DMS 273 (cell line): ENCODE data around the gene BGLAP.

Experiments
- DNase-seq: peaks from one replicate; lab custom pipeline; 2025; ENCODE audit not compliant: unreplicated experiment; lab: John Stamatoyannopoulos, UW

The BGLAP gene

DNA sequence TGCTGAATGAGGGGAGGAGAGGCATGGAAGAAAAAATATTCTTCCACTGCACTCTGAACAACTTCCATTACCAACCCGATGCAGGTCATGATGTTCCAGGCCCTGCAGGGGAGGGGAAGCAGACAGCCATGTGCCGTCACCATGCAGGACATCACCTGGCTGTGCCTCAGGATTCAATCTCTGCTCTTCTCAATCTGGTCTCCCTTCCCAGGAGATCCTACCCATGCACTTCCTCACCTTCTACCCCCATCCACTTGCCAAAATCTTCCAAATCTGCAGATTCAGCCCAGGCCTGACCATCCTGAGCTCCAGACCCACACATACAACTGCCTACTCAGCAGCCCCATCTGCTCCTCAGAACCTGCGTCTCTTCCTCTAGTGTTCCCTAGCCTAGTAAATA, 11.7 kb downstream of the BGLAP start:
- no peak for DNase-seq

DNA sequence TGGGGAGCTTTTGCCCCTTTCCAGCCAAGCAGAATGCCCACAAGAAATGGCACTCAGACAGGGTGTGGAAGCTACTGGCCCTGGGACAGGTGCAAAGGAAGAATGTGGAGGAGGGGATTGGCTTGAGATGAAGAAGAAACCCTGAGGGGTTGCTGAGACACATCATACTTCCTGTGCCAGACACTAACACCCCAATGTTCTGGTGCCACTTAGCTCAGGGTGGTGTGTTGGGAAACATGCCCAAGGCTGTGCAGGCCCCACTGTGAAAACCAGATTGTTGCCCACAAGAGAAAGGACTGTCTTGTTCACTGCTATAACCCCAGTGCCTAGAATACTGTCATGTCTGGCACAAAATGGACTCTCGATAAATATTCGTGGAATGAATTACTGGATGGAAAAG, 15.7 kb downstream of the BGLAP start:
- DNase-seq = no peak

DNA sequence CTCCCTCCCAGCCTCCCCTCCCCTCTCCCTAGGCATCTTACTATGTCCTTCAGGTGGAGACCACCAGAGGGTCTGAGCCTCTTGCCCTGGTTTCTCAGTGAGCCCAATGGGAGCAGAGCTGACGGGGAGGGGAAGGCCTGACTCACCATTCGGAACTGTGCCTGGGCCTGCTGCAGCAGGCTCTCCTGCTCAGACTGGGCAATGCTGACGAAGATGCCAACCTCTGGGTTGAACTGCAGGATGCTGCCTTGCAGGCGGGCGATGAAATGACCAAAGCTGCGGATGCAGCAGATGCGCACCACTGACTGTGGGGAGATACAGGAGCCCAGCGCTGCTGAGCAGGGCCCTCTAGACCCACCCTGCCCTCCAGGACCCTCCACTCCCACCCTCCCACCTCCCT, 16.9 kb downstream of the BGLAP start:
- DNase-seq = no peak

DNA sequence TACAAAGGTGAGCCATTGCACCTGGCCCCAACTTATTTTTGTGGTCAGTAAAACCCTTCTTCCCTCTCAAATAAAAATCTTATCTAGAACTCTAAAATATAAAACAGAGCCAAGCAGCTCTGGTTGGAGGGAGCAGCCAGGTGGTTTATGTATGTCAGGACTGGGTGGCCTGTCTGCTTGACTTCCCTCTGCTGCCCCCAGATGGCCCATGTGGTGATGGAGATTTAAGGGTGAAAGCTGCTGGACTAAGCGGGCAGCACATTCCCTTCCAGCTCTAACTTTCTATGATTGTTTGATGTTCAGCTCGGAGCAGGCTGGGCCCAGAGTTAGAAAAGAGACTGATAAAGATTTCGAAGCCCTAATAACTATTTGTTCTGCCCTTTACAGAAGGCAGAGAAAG, 17.8 kb downstream of the BGLAP start:
- DNase-seq = peak; percentile 34

DNA sequence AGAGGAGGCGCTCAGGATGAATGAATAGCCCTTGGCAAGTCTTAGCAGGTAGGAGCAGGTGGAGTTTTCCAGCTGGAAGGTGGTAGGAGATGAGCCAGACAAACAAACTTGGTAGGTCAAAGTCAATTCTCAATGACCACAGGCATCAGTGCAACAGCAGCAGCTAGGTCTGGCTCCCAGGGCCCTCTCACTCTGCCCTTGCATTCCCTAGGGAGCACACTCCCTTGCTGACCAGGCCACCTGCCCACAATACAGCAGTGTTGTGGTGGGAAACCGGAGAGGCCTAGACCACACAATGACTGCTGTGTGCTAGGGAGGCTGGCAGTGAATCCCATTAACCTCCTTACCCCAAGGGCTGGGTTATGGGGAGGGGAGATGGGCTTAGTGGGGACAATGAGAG, 18.9 kb downstream of the BGLAP start:
- DNase-seq = no peak

DNA sequence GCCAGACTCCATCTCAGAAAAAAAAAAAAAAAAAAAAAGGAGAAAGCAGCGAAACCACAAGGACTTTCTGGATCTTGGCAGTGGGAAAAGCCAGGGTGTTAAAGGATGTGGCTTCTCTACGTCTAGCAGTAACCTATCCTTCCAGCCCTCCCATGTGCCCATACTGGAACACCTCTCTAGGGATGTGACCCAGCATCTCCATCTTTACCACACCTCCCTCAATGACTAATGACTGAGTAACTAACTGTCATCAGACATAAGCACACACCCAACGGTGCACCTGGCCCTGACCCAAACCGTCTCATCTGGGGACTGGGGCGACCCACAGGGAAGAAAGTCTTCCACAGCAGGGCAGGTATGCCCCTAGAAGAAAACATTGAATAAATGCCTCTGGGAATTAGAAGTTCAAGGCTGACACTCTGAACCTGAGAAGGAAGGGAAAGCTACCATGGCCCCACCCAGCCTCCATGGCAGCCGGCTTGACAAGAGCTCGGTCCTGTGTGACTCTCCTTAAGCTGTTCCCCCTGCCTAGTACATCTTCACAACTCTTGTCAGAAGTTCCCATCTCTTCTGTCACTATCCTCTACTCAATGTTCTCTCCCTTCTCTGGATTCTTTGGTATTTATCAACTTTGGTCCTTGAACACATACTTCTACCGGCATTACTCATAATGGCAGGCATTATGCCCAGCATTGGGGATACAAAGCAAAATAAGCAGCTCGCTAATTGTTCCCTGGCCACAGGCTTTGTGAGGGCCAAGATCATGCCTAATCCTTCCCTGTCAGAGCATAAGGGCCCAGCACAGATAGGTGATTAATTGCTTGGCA, 20.7 kb downstream of the BGLAP start:
- no peak for DNase-seq

DNA sequence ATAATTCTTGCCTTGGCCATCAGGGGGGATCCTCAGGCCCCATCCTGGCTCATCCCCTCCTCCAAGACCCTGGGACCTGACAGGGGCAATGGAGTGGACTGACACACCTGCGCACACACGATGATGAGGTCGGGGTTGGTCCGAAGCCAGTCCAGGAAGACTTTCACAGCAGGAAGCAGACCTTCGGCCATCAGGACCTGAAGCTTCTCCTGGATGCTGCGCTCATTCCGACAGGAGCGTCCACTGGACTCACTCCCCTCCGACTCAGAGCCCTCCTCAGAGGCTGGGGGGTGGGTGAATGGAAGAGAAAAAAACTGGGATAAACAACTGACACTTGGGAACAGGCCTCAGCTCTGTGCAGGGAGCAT, 21.3 kb downstream of the BGLAP start:
- no peak for DNase-seq

DNA sequence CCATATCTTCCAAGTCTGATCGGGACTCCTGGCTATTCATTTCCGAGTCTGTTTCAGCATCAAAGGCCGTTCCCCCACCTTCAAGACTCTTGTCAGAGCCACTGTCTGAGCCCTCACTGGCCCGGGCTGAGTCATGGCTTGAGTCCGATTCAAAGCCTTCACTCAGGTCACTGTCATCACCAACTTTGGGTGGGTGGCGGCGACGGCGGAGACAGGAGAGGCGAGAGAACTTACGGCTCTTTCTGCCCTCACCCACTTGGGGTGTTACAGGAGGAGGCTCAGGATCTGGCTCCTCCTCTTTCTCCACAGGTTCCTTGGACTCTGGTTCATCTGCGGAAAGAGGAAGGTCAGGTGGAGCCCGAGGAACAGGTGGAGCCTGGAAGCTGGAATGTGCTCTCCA, 24.1 kb downstream of the BGLAP start:
- DNase-seq = no peak

DNA sequence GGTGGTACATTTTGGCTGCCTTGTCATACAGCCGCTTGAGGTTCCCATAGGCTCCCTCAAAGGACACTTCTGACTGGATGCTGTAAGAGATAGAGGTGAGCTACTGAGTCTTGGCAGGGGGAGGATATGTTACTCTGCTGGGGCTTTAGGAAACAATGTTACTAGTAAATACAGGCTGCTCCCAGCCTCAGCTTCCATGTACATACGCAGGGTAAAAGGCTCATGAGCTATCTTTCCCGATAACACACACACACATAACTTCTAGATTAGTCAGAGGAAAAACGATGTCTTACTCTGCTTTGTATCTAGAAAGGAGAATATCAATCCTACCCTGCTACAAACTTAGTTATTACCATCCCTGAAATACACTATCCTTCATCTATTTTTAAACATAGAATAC, 26.4 kb downstream of the BGLAP start:
- no peak for DNase-seq

DNA sequence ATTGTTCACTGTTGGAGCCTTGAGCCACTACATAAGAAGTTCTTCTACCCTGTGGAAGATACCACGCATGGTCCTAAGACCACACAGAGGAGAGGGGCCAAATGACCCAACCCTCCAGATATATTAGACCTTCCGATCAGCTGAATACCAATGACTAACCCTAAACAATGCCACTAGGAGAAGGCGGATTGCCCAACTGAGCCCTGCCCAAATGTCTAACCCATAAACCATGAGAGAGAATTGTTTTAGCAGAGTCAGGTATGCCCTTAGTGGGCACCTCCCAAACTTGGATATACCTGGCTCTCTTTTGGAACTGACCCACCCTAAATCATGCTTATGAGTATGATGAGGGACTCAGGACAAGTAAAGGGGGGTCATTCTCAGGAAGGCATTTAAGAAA, 28.3 kb downstream of the BGLAP start:
- no peak for DNase-seq

DNA sequence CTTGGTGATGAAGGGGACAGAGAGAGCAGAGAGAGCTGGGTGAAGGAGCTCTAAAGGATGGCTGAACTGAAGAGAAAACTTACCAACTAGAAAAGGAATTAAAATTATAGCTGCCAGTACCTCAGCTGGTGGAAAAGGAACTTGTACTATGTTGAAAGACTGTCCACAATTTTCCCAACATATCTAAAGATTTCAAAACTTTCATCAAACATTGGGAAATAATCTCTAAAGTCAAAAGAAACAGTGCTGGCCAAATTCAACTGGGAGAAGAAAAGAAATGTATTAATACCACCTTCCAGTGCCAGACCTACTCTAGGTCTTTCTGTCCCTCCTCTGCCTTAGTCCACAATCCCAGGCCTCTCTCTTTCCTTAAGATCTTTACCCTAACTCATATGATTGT, 34.5 kb downstream of the BGLAP start:
- DNase-seq = no peak

DNA sequence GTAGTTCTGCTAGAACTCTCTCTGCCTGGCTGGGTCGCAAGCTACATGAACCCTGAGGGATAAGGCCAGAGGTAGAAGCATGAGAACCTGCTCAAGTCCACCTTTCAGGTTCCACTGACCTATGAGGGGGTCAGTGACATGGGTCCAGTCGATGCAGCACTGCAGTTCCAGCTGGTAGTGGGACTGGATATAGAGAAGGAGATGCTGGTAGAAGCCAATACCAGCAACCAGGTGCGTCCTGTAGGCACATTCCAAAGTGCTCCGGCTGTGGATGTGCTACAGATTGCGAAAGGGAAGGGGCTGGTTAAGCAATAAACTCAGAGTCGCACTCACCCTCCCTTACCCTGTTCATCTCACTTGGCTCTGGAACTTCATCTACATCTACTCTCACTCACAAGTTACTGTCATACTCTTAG, 35.0 kb downstream of the BGLAP start:
- no peak for DNase-seq

DNA sequence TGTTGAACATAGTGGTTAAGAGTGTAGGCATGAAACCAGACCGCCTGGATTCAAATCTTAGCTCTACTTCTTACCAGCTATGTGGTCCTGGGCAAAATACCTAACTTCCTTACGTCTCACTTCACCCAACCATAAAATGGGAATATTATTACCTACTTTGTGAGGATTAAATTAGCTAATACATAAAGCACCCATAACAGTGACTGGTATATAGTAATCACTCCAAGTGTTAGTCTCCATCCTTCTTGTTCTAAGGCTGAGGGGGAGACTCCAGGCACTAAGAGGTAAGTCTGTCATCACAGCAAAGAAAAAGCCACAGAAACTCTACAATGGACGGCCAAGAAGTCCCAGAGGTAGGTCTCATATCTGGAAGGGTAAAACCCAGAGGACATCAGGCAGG, 37.9 kb downstream of the BGLAP start:
- DNase-seq = no peak

DNA sequence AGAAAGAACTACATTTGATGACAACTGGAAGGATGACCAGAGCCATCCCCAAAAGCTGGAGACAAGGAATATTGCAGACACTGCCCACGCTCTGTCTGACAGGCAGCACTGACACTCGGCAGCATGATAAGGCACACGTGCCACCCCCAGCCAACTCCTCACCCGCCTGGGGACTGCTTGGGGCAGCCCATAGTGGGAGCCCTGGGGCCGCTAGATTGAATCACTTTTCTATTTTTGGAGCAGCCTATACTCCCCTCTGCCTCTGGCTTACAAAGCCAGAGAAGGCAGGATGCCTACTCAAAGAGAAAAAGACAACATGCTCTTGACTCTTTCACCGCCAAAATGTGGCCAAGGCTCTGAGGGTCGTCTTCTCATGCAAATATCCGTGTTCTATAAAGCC, 39.3 kb downstream of the BGLAP start:
- DNase-seq = peak; percentile 68

DNA sequence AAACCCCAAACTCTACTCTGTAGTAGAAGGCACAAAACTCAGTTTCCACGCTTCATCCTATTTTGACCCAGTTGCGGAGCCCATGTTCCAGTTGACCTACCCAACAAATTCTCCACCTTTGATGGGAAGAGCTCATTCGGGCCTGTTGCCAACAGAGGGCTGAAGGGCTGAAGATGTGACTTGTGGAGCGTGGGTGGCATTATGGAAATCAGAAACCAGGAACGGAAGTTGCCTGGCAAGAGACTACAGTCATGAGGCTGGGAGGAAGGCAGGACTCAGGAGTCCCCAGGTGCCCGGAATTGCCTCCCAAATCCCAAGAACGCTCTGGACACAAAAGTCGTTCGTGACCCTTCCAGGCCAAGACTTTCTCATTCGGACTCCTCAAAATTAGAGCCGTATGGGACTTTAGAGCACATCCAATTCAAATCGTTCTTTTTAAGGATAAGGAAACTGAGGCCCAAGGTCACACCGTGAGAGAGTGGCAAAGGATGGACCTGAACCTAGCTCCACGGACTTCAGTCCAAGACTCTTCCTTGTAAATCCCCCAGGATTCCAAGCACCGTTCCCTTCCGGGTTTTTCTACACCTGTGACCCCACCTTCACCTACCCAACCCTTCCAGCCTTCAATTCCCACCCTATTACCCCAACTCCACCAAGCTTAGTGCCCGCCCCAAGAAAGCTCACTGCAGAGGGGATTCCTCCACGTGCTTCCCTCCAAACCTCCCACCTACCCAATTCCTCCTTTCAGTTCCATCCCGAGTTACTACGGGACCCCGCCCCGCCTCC, 39.9 kb downstream of the BGLAP start:
- peak; percentile 77 for DNase-seq

DNA sequence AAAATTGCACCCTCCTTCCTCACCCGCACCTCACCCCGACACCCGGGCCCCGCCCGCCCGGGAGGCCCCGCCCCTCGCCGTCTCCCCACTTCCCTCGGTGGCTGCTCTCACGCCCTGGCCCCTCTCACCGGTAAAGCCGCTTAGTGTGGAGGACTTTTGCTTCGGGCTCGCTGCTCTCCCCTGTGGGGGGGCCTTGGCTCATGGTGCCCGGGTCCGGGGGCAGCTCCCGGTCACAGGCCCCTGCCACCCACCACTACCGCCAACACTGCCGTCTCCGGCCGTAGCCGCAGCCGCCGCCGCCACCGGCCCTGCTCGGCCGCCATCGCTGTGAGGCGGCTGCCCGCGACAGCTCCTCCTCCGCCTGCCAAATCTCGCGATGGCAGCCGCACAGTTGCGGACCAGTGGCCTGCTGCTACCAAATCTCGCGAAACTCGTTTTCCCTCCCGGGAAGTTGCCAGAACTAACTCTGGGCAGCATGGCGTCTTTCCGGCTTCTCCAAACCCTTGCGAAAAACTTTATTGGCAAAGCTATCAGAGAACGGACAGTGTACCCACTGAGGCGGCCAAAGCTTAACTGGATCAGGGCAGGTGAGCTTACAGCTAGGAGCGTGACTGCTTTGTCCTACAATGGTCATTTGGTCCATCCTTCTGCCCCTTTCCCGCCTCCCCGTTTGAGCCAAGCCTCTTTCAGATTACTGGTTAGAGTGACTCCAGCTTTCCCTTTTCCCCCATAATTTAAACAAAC, 40.7 kb downstream of the BGLAP start, which contains the start of gene SMG5:
TSS of gene SMG5 (minus strand) at position 347 of the 744 bp plus-strand sequence. CDS start at position 202, 145 bp downstream.
- DNase-seq = peak; percentile 100

DNA sequence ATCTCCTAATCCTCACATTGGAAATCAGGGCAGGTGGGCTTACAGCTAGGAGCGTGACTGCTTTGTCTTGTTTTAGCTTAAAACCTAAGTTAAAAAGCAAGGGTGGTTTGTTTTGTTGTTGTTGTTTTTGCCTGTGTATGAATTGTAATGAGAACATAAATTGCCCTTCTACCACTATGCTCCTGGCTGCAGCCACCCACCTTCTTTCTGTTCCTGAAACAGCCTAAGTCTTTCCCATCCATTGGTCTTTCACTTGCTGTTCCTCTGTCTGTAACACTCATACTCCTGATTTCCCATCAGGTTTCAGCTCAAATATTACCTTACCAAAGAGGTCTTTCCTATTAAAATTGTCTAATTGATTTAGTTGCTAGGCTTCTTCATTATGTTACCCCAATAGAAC, 41.5 kb downstream of the BGLAP start:
- no peak for DNase-seq

DNA sequence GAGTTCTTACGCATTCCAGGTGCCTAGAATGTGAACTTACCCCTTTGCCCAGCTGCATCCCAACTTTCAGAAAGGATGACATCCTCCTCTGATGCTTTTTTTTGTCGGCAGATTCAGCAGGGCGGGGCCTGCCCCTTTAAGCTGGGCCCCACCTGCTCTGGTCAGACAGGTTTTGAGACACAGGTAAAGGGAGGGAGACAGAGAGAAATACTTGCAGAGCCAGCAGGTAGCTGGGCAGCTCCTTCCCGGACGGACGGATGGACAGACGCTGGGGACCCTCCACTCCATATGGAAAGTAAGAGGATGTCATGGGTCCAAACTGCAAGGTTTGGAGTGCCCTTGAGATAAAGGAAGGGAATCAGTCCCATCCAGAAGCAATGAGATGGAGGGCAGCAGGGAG, 42.1 kb downstream of the BGLAP start, which contains the start of gene TMEM79:
TSS of gene TMEM79 (plus strand) at position 214 of the 400 bp plus-strand sequence. CDS start 902 bp downstream, outside the sequence.
- DNase-seq = no peak

DNA sequence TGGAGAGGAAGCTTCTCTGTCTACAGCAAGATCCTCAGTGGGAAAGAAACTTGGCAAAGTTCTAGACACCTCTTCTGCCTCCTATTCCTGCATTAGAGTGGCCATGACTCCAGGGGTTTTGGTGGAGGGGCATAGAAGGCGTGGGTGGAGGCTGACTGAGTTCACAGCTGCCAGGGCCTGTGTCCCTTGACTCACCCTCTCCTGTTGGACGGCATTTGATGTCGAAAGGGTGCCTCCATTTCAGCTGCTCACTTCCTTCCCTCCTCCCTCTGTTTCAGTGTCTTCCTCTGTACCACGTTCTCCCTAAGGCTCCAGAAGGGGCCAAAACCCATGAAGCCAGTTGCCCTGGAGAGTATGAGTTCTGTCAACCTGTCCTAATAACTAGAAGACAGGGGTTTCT, 42.8 kb downstream of the BGLAP start:
- no peak for DNase-seq

DNA sequence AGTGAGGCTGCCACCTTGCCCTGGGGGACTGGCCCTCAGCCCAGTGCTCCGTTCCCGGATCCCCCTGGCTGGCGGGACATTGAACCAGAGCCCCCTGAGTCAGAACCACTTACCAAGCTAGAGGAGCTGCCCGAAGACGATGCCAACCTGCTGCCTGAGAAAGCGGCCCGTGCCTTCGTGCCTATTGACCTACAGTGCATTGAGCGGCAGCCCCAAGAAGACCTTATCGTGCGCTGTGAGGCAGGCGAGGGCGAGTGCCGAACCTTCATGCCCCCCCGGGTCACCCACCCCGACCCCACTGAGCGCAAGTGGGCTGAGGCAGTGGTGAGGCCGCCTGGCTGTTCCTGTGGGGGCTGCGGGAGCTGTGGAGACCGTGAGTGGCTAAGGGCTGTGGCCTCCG, 43.5 kb downstream of the BGLAP start:
- DNase-seq = no peak

DNA sequence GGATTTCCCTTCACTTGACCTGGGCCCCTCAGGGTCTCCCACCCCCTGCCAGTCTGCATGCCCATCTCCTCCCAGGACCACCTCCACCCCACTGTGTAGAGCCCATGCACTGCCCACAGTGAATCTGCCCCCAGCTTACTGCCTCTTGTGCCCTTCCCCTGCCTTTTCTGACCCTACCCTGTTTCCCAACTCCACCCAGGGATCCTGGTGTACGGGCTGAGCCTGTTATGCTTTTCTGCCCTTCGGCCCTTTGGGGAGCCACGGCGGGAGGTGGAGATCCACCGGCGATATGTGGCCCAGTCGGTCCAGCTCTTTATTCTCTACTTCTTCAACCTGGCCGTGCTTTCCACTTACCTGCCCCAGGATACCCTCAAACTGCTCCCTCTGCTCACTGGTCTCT, 44.1 kb downstream of the BGLAP start:
- no peak for DNase-seq

DNA sequence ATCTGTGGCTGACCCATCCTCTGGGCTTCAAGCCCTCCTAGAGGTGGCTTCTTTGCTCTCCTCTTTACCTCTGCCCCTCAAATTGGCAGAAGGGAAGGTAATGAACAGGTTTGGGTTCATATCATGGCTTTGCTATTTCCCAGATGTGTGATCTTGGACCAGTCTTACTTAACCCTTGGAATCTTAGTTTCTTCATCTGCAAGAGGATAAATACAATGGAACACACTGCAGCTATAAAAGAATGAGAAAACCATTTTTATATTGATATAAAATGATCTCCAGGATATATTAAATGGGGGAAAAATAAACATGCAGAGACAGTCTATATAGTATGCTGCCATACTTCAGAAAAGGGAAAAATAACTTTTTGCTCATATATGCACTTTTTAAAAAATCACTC, 47.9 kb downstream of the BGLAP start:
- DNase-seq = no peak
